Muscle of leg (tissue), 11 donors: Measurements from ENCODE around the gene TNFAIP8L3. TPM values are rescaled to one million over a fixed set of nuclear protein-coding genes. Genes with fewer than 3 reads are reported as not detected.

Source experiments
- DNase-seq: peaks from one replicate; pipeline ENCODE4 v3.0.0; 2013
- H3K27ac ChIP-seq: one replicate; pipeline ENCODE4 v1.5.1; 2013; ENCODE audit warnings: mild to moderate bottlenecking, low read length, control low read depth
- H3K27me3 ChIP-seq: one replicate; pipeline ENCODE4 v1.6.1; 2013; ENCODE audit warnings: low read length; ENCODE audit not compliant: control insufficient read depth, insufficient read depth
- H3K36me3 ChIP-seq: one replicate; pipeline ENCODE4 v1.6.1; 2013; ENCODE audit warnings: low read length; ENCODE audit not compliant: control insufficient read depth, insufficient read depth
- H3K4me1 ChIP-seq: one replicate; pipeline ENCODE4 v1.6.1; 2013; ENCODE audit warnings: low read length; ENCODE audit not compliant: control insufficient read depth, insufficient read depth
- H3K4me3 ChIP-seq: one replicate; pipeline ENCODE4 v1.5.1; 2013; ENCODE audit warnings: low read length, control low read depth
- H3K9me3 ChIP-seq: replicated peaks from 2 replicates; pipeline ENCODE4 v1.6.1; 2013; ENCODE audit warnings: low read depth, low read length; ENCODE audit not compliant: control insufficient read depth
- WGBS: methylation state at CpG from one replicate; pipeline ENCODE4 v1.1.5; 2013; ENCODE audit warnings: missing lambda C conversion rate; ENCODE audit not compliant: insufficient coverage; 5-methylcytosine and 5-hydroxymethylcytosine counted together
- polyA plus RNA-seq, 8 donors: library from polyadenylated mRNA; unstranded; fragments of 120-200 nt; gene quantifications; one replicate each; pipeline versions ENCODE4 v1.2.1 to v1.2.3, GENCODE V29; 2013; ENCODE audit warnings: inconsistent platforms in 1 of 8, low replicate concordance in 1 of 8; ENCODE audit not compliant: insufficient read length in 8 of 8, insufficient read depth in 1 of 8
- total RNA-seq: library from RNA; stranded (reverse); fragments of 120-200 nt; gene quantifications from one replicate; pipeline ENCODE4 v1.2.4, GENCODE V29; 2013

Gene TNFAIP8L3
- total and polyA plus RNA-seq, 9 donors: 1.1 to 2.5 (median 1.8) TPM

DNA sequence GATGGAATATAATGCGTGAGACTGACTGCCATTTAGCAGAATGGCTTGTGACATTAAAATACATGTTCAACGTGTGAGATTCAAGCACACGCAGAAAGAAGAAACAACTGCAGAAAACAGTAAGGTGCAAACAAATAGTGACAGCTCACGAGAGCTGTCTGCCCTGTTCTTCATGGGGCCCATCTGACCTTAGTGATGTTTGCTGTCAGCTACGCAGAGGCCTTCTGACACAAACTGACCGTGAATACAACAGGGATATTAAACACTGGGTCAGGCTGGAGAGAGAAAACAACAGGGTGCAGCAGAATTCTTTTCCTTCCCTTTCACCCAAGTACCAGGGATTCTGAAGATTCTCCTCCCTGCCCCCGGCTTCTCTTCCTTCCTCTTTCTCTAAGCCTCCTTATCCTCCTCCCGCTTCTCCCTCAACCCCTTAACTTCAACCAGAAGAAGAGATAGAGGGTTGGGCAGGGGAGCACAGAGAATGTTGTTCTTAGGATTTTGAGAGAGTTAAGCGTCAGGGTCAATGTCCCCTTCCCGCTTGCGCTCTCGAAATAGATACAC lies 2.1 kb downstream of the TNFAIP8L3 start:
- no peak overlapping the region for H3K27ac ChIP-seq
- H3K9me3 ChIP-seq: no peaks in the 10 kb centered on the region
- H3K36me3 ChIP-seq: no peaks in the 10 kb centered on the region
- H3K4me3 ChIP-seq: no peak overlapping the region
- 43% methylated on average over 6 of the region's 12 CpGs for WGBS
- peaks cover 57% of the 10 kb centered on the region for H3K27me3 ChIP-seq
- DNase-seq: peak; percentile 30
- peaks cover 21% of the 10 kb centered on the region for H3K4me1 ChIP-seq

DNA sequence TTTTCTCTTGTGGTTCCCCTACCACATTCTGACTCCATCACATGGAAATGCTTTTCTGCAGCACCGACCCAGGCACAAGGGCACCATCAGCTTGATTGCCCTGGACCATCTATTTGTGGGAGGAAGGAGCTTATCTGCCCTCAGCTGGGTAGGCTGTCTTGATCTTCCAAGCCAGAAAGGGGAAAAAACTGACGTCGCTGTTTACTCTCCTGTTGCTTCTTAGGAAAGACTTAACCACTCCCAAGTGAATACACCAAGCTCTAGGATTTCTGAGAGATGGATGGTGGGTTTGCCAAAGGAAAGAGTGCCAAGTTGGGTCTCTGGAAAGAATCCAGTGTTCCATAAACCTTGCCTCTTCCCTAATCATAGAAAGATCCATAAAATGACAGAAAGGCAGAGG lies 4.0 kb downstream of the TNFAIP8L3 start:
- Histone ChIP-seq H3K4me3 (no peak overlapping the region), H3K27me3 (peaks cover 49% of the 10 kb centered on the region), H3K36me3 (no peaks in the 10 kb centered on the region), H3K9me3 (no peaks in the 10 kb centered on the region), H3K27ac (no peak overlapping the region), H3K4me1 (peaks cover 21% of the 10 kb centered on the region)
- WGBS: no CpG with 5 or more reads among the region's 3 CpGs
- DNase-seq: no peak

DNA sequence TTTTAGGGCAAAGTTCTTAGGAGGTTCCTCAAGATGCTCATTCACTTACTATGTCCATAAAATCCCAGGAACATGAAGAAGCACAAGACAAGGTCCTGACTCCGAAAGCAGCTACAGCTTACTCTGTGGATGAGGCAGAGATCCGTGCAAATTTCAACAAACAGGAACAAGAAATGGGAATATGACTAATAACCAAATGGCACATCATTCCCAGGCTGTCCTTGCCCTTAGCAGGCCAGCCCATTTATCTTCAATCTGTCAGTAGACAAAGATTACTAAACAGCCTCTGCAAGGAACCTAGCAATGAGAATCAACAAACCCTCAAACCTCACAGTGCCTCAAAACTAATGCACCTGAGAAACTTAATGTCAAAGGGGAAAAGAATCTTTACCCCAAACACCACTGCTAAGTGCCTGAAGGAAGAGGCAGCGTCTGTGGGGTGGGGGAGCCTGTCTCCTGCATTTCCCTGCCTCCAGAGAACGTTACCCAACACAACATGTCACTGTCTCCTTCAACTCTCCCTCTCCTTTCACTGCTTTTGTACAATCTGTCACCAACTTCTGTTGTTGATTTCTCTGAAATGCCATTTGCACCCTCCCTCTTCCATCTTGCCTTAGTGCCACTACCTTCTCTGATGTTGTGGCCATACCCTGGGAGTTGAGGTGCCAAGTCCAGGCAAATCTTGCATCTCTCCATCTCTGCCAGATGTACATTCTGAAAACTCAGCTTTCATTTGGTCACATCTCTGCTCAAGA lies 4.8 kb downstream of the TNFAIP8L3 start:
- peaks cover 41% of the 10 kb centered on the region for H3K27me3 ChIP-seq
- H3K36me3 ChIP-seq: no peaks in the 10 kb centered on the region
- no peak overlapping the region for H3K27ac ChIP-seq
- H3K4me1 ChIP-seq: peaks cover 13% of the 10 kb centered on the region
- H3K9me3 ChIP-seq: no peaks in the 10 kb centered on the region
- no peak overlapping the region for H3K4me3 ChIP-seq
- 63% methylated on average over 3 of the region's 4 CpGs for WGBS
- DNase-seq: no peak

GRCh38 chr15:51089041-51089440 lies 5.7 kb downstream of the TNFAIP8L3 start:
- no peak for DNase-seq
- H3K36me3 ChIP-seq: no peaks in the 10 kb centered on the region
- peaks cover 36% of the 10 kb centered on the region for H3K27me3 ChIP-seq

GRCh38 chr15:51088585-51088984 lies 6.1 kb downstream of the TNFAIP8L3 start:
- DNase-seq: no peak
- H3K4me1 ChIP-seq: peaks cover 5% of the 10 kb centered on the region
- H3K9me3 ChIP-seq: no peaks in the 10 kb centered on the region
- WGBS: no CpG with 5 or more reads among the region's 2 CpGs
- H3K27me3 ChIP-seq: peaks cover 31% of the 10 kb centered on the region
- H3K36me3 ChIP-seq: no peaks in the 10 kb centered on the region
- H3K27ac ChIP-seq: no peak overlapping the region
- no peak overlapping the region for H3K4me3 ChIP-seq

More at GRCh38 chr15:51089041-51089440, 5.7 kb downstream of the TNFAIP8L3 start:
- Histone ChIP-seq H3K4me3 (no peak overlapping the region), H3K4me1 (peaks cover 10% of the 10 kb centered on the region), H3K9me3 (no peaks in the 10 kb centered on the region), H3K27ac (no peak overlapping the region)
- no CpG with 5 or more reads among the region's 1 CpG for WGBS

GRCh38 chr15:51087513-51087912 lies 7.2 kb downstream of the TNFAIP8L3 start:
- WGBS: no CpG with 5 or more reads among the region's 1 CpG
- H3K27me3 ChIP-seq: peaks cover 23% of the 10 kb centered on the region
- H3K36me3 ChIP-seq: no peaks in the 10 kb centered on the region
- peak; percentile 37 for DNase-seq
- H3K4me1 ChIP-seq: no peaks in the 10 kb centered on the region
- no peaks in the 10 kb centered on the region for H3K9me3 ChIP-seq
- no peak overlapping the region for H3K27ac ChIP-seq
- H3K4me3 ChIP-seq: no peak overlapping the region

DNA sequence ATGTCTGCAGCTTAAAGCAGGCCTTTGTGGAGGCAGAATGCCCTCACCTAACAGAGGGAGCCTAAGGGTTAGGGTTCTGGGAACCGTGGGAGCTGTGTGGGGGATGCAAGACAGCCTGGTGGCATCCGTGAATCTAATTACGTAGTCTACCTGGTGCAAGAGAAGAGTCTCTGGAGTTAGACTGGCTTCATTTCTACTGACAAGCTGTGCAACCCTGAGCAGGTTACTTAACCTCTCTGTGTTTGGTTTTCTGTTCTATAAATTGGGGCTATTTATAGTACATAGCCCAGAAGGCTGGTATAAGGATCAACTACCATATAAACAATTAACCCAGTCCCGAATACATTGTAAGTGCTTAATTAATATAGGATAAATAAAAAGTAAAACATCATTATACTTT lies 8.3 kb downstream of the TNFAIP8L3 start:
- Histone ChIP-seq H3K4me3 (no peak overlapping the region), H3K27me3 (peaks cover 23% of the 10 kb centered on the region), H3K9me3 (no peaks in the 10 kb centered on the region), H3K36me3 (no peaks in the 10 kb centered on the region), H3K27ac (no peak overlapping the region), H3K4me1 (no peaks in the 10 kb centered on the region)
- no peak for DNase-seq
- WGBS: 43% methylated on average over 1 of the region's 4 CpGs

DNA sequence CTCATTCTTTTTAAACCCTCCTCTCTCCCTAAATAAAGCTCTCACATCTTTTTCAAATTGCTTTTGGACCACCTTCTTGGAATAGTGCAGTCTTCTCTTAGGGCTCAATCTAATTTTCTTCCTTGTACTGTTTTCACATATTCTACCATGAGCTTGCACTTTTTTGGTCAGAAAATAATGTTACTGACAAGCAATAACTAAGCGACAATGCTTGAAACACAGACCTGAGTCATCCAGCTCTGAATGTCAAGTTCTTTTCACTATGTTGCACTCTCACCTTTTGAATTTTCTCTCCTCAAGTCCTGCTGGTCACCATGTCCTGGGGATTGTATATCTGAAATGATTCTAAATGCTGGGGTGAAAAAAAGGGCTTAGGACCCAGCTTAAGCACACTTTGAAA lies 8.9 kb downstream of the TNFAIP8L3 start:
- Histone ChIP-seq H3K4me1 (no peaks in the 10 kb centered on the region), H3K27ac (no peak overlapping the region), H3K27me3 (peaks cover 19% of the 10 kb centered on the region), H3K4me3 (no peak overlapping the region), H3K9me3 (no peaks in the 10 kb centered on the region), H3K36me3 (no peaks in the 10 kb centered on the region)
- WGBS: no CpG with 5 or more reads among the region's 1 CpG
- DNase-seq: no peak

DNA sequence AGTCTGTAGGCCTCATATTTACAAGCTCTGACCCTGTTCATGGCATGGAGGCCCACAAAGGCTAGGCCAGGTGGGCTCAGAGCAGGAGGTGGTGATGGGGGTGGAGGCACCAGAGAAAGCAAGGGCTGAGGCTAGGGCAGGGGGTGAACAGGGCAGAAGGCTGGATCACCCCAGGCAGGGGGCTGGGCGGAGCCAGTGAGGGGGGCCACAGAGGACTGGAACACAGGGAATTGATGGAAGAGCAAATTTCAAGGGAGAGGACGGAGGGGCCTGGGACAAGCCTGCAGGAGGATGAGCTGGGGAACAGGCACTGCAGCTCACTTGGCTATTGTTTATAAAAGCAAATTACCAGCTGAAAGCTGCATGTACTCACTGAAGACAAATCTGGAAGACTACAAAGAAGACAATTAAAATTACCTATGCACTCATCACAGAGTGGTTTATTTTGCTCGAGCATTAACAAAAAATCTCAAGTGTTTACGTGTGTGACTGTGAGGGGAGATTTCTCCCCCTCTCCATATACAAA lies 11.0 kb downstream of the TNFAIP8L3 start:
- no peak for DNase-seq
- Histone ChIP-seq H3K9me3 (no peaks in the 10 kb centered on the region), H3K27ac (no peak overlapping the region), H3K36me3 (no peaks in the 10 kb centered on the region), H3K27me3 (peaks cover 2% of the 10 kb centered on the region), H3K4me1 (no peaks in the 10 kb centered on the region), H3K4me3 (no peak overlapping the region)
- 56% methylated on average over 2 of the region's 4 CpGs for WGBS

GRCh38 chr15:51082246-51082645 lies 12.5 kb downstream of the TNFAIP8L3 start:
- H3K27ac ChIP-seq: no peak overlapping the region
- H3K36me3 ChIP-seq: no peaks in the 10 kb centered on the region
- H3K27me3 ChIP-seq: no peaks in the 10 kb centered on the region
- no peak overlapping the region for H3K4me3 ChIP-seq
- peaks cover 5% of the 10 kb centered on the region for H3K4me1 ChIP-seq
- no peaks in the 10 kb centered on the region for H3K9me3 ChIP-seq
- no peak for DNase-seq
- no CpG with 5 or more reads among the region's 1 CpG for WGBS
